Myocyte (in vitro differentiated cells): ENCODE results near the gene MRPL53. TPM values are rescaled to one million over a fixed set of nuclear protein-coding genes. Genes with fewer than 3 reads are reported as not detected.
"Not testable (repeated sequence)": the region's sequence is repeated elsewhere in the genome, so short reads cannot be mapped to it uniquely, and the experiment has no call there.

Experiments
- DNase-seq: peaks from one replicate; pipeline ENCODE4 v3.0.0-alpha.2; 2012; ENCODE audit warnings: low read depth
- total RNA-seq: library from RNA; depleted of rRNA; stranded (reverse); fragments of >200 nt; gene quantifications from 2 replicates; pipeline ENCODE4 v1.2.3, GENCODE V29; 2014

The MRPL53 gene
- total RNA-seq, 1 donor from 2014 or later, result 19.7 TPM

GRCh38 chr2:74482801-74483674, 10.6 kb upstream of the MRPL53 start, which contains the start of the genes CCDC142 and TTC31:
CCDC142 (minus strand) TSS chr2:74482998; CDS start chr2:74482837, 161 bp downstream.
TTC31 (plus strand) TSS chr2:74483081; CDS start chr2:74483096, 15 bp downstream.
- DNase-seq, result peak; percentile 97

- DNase-seq, result no peak
These were observed 9.7 kb upstream of the MRPL53 start for GRCh38 chr2:74481961-74482800.

- DNase-seq, result no peak
These were observed 9.0 kb upstream of the MRPL53 start for GRCh38 chr2:74481431-74481830.

- no peak for DNase-seq
These were observed 2.4 kb upstream of the MRPL53 start for GRCh38 chr2:74474899-74475298.

- DNase-seq, result no peak
These were observed 2.0 kb upstream of the MRPL53 start for GRCh38 chr2:74474481-74474880.

GRCh38 chr2:74472945-74473258, 422 bp upstream of the MRPL53 start:
- no peak for DNase-seq

- no peak for DNase-seq
These were observed 981 bp downstream of the MRPL53 start for GRCh38 chr2:74471332-74472065.

- DNase-seq, result not testable (repeated sequence)
These were observed 1.7 kb downstream of the MRPL53 start for GRCh38 chr2:74470742-74471141.

GRCh38 chr2:74464406-74464805, 8.1 kb downstream of the MRPL53 start:
- DNase-seq, result no peak

GRCh38 chr2:74462786-74463105, 9.7 kb downstream of the MRPL53 start:
- DNase-seq, result no peak

GRCh38 chr2:74462054-74462785, 10.3 kb downstream of the MRPL53 start:
- DNase-seq, result no peak

GRCh38 chr2:74461187-74462053, 11.1 kb downstream of the MRPL53 start:
- no peak for DNase-seq

- not testable (repeated sequence) for DNase-seq
These were observed 12.3 kb downstream of the MRPL53 start for GRCh38 chr2:74460187-74460586.

- DNase-seq, result not testable (repeated sequence)
These were observed 12.9 kb downstream of the MRPL53 start for GRCh38 chr2:74459503-74460118.

GRCh38 chr2:74458938-74459363, 13.5 kb downstream of the MRPL53 start:
- no peak for DNase-seq

- peak; percentile 100 for DNase-seq
These were observed 14.1 kb downstream of the MRPL53 start, which contains the start of gene WBP1 for GRCh38 chr2:74458132-74458937. WBP1 (plus strand) TSS chr2:74458438; CDS start chr2:74458603, 165 bp downstream.

GRCh38 chr2:74457549-74458131, 14.8 kb downstream of the MRPL53 start:
- DNase-seq, result peak; percentile 37

GRCh38 chr2:74457129-74457548, 15.3 kb downstream of the MRPL53 start:
- no peak for DNase-seq
